ENCODE data around the gene MCTP2.
"Not testable (repeated sequence)": the region's sequence is repeated elsewhere in the genome, so short reads cannot be mapped to it uniquely, and the experiment has no call there.

The MCTP2 gene

DNA sequence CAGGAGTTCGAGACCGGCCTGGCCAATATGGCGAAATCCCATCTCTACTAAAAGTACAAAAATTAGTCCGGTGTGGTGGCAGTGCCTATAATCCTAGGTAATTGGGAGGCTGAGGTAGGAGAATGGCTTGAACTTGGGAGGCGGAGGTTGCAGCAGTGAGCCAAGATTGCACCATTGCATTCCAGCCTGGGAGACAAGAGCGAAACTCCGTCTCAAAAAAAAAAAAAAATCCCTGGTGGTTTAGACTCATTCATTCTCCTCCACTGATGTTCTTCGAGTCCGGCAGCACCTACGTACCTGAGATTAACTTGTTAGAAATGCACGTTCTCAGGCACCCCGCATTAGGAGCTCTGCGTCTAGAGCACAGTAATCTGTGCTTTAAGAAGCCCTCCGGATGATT is 3.7 kb downstream of the MCTP2 start:
- no peak for DNase-seq (ENCODE audit: low spot score)

DNA sequence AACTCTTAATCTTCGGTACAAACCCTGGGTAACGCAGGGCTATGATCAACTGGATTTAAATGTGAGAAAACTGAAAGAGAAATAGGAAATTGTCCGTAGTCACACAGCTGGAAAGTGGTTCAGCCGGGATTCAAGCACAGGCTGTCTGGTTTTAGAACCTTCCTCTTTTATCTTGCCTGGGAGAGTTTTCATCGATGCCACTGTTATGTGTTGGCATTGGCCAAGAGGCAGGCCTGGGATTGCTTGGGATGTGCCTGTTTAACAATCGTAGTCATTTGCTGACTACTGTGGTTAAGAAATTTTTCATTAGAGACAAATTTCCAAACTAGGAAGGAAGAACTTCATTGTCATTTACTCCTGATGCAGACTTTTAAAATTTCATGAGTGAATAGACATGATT is 4.3 kb downstream of the MCTP2 start:
- DNase-seq (ENCODE audit: low spot score) = no peak

DNA sequence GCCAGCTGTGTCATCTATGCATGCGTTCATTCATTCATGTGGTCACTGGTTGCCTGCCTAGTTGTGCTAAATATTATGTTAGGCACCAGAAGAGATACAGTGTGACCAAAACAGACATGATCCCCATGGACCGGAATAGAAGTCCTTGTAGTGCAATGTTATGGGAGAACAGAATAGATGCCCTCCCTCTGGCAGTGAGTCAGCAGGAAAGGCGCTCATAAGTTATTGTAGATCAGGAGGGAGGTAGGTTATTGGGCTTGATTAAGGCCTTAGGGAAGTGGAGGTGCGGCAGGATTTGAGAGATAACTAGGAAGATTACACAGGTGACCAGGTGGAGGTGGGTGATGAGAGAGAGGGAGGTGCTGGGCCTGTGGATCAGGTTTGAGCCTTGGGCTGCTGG is 5.2 kb downstream of the MCTP2 start:
- no peak for DNase-seq (ENCODE audit: low spot score)

DNA sequence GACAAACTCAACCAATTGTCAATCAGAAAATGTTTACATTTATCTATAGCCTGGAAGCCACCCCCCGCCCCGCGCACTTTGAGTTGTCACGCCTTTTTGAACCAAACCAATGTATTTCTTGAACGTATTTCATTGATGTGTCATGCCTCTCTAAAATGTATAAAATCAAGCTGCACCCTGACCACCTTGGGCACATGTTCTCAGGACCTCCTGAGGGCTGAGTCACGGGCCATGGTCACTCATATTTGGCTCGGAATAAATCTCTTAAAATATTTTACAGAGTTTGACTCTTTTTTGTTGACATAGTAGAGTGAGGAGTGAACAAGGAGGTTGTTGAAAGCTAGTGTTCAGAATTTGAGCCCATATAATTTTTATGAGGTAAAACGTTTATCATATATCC is 6.5 kb downstream of the MCTP2 start:
- no peak for DNase-seq (ENCODE audit: low spot score)

DNA sequence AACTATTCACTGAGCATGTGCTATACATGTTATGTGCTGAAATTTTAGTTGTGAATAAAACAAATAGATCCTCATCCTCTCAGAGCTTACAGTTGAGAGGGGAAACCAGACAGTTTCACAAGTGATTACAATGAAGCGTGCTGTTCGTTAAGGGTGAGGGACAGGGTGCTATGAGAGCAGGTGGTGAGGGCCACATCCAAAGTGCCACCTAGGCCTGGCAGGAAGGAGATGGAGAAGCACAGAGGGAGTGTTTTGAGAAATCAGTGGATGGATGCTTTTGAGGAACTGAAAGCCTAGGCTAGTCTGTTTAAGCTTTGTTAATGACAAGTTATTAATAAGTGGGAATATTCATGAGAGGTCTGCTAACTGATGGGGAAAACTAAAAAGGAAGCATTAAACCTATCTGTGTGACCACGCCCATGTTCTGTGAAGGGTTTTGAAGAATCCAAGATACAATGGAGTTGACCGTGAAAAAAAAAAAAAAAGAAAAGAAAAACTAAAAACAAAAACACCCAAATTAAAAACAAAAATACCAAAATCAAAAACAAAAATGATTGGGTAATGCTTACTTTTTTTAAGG is 7.3 kb downstream of the MCTP2 start:
- DNase-seq (ENCODE audit: low spot score) = no peak

DNA sequence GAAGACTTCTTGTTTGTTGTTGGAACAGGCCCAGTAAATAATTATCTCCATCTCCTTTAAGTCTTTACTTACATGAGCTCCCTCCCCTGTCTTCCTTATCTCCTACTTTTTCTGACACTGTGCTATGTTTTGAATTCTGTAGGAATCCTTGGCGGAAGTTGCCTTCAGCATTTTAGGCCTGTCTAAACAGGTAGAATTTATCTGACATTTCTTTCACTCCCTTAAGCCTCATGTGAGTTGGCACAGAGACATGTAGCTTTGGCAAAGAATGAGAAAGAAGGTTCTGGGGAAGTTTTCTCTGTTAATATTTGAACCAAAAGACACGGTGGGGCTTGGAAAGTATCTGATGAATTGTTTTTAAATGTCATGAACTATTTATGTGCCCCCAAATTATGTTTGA is 8.1 kb downstream of the MCTP2 start:
- no peak for DNase-seq (ENCODE audit: low spot score)

DNA sequence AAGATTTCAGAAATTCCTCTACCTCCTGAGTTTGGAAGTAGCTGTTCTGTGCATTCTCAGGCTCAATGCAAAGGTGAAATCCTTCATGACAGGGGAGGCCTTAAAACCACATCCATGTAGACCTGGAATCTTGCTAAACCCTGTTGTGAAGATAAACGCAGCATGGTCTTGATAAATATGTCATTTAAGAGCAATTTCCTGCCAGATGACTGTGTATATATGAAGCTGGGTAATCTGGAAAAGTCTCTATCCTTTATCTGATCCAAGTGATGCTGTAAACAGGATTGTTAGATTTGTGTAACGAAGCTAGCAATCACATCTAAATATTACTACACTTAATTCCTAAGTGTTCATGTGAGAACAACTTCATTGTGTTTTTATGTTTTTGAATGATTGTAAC is 9.1 kb downstream of the MCTP2 start:
- no peak for DNase-seq (ENCODE audit: low spot score)

DNA sequence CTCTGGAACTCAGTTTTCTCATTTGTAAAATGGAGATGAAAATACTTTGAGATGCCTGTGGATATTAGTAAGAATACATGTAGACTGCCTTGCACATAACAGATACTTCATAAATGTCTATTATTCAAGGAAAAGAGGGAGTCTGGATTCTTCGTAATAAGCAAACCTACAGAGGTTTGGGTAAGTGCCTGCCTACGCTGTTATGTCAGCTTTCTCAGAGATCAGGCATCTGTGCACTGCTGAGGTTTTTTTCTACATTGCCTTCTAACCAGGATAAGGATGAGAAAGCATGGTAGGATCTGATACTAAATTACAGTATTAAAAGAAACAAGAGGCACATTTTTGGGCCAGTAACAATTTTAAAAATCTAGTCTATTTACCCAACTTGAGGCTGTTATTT is 10.9 kb downstream of the MCTP2 start:
- no peak for DNase-seq (ENCODE audit: low spot score)

DNA sequence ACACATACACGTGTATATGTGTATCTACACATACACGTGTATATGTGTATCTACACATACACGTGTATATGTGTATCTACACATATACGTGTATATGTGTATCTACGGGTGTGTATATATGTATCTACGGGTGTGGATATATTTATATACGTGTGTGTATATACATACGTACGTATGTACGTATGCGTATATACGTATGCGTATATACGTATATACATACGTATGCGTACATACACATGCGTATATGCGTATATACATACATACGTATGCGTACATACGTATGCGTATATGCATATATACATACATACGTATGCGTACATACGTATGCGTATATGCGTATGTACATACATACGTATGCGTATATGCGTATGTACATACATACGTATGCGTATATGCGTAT is 11.6 kb downstream of the MCTP2 start:
- not testable (repeated sequence) for DNase-seq (ENCODE audit: low spot score)

DNA sequence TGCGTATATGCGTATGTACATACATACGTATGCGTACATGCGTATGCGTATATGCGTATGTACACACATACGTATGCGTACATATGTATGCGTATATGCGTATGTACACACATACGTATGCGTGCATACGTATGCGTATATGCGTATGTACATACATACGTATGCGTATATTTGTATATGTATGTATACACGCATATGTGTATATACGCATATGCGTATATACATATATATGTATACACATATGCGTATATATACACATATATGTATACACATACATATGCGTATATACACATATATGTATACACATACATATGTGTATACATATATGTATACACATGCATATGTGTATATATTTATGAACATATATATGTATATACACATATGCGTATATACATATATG is 12.1 kb downstream of the MCTP2 start:
- no peak for DNase-seq (ENCODE audit: low spot score)

DNA sequence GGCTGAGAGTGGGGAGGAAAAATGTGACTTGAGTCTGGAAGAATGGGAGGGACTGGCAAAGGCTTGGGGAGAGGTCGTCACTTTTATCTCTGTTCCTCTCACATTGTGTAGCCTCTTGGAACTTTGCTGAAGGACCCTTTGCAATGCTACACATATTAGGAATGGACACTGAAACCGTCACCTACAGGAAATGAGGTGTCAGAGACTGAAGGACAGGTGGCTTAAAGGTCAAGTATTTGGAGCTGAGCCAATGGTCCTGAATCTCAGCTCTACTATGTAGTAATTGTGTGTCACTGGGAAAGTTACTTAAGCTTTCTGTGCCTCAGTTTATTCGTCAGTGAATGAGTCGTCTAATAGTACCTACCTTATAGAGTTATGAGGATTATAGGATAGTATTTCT is 14.7 kb downstream of the MCTP2 start:
- no peak for DNase-seq (ENCODE audit: low spot score)

DNA sequence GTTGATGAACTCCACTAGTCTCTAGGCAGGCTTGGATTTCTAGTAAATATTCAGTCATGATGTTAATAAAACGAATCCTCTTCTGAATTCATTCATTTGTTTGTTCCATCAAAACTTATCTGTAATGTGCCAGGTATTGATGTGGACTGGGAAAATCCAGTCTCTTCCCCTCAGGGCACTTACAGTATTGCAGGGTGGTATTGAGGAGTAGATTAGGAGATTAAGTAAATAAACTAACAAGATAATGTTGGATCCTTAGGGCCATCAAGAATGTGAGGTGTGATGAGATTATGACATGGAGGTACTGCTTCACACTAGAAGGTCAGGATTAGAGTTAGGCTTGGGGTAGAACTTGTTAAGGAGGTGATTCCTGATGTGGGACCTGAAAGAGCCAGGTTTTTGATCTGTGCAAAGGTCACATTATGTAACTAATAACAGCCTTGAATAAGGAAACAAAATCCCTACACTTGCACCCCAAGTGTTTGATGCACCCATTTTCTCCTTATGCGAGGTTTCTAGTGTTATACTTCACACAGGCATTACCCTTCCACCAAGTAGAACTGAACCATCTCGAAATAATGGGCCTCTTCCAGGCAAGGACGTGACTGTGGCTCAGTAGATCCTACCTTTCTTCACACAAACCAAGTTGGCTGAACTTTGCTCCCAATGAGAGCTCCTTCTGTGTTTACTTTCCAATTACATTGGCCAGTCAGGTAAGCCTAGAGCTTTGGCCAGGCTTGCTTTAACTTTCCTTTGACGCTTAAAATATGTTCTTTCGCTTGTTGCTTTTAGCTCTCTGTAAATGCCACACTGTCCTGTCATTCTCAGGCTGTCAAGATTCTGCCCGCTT is 16.7 kb downstream of the MCTP2 start:
- no peak for DNase-seq (ENCODE audit: low spot score)

DNA sequence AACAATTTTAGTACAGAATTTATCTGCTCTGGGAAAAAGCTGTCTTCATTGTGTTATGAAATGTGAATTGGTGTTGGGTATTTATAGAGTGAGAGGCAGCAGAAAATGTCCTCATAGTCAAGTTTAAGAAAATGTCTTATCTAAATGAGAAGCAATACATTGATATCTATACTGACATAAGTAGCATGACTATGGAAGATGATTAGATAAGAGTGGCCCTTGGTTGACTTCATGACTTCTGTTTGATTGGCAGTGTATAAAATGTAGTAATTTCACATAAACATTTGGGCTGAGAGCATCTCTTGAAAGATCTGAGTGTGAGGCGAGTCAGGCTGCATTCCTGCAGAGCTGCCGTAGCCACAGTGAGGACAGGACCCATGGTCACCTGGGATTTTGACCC is 19.4 kb downstream of the MCTP2 start:
- DNase-seq (ENCODE audit: low spot score) = no peak

DNA sequence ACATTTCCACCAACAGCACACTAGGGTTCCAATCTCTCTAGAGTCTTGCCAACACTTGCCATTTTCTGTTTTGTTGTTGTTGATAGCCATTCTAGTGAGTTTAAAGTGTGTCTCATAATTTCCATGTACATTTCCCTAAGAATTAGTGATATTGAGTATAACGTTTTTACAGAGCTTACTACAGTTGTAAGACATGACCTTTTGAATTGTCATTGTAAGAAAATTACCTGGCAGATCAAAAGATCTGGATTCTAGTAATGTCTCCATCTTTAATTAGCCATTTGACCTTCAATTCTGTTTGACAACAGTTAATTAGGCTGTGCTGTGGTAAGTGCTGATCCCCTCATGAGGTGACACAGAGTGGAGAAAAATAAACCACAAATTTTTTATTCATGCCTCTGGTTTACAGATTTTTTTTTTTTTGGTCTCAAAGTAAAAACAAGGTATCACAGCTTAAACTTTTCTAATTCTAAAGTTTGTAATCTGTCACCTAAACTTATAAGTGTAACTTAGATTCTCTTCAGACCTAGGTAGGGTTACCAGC is 20.9 kb downstream of the MCTP2 start:
- DNase-seq (ENCODE audit: low spot score) = no peak

DNA sequence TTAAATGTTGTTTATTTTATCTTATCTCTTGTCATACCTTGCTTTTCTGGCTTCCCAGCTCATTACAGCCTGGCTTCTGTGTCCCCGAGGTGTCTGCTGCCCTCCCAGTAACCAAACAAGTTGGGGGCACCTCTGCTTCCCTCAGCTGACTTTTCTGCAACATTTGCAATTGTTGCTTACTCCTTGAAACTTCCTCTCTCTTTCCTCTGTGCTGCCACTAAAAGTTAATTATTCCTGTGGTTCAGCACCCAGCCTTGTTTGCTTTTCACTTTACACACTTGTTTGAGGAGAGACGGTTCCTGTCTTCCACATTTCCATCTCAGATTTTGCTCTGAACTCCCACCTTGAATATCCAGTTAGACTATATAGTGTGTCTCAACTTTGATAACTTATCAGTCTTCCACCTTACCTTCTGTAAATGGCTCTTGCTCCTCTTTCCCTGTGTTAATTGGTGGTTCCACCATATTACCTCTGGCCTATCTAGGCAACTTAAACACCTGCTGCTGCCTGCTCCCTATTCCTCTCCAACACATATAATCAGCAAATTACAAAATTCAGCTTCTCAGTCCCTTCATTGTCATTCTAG is 21.6 kb downstream of the MCTP2 start:
- DNase-seq (ENCODE audit: low spot score) = no peak

DNA sequence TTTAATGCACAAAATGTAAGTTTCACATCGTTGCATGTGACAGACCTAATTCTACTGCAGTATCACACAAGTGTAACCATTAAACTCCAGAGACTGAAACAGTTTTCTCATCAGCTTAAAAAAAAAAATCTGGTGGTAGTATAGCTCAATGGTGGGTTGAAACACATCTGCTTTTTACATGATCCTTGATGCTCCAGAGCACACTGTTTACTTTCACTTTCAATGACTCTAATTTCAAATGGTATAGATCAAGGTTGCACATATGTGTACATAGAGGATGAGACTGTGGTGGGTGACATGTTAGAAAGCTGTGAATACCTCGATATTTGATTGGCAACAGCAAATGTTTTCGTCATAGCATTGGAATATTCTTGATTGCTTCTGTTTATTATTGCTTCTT is 22.4 kb downstream of the MCTP2 start:
- DNase-seq (ENCODE audit: low spot score) = no peak

DNA sequence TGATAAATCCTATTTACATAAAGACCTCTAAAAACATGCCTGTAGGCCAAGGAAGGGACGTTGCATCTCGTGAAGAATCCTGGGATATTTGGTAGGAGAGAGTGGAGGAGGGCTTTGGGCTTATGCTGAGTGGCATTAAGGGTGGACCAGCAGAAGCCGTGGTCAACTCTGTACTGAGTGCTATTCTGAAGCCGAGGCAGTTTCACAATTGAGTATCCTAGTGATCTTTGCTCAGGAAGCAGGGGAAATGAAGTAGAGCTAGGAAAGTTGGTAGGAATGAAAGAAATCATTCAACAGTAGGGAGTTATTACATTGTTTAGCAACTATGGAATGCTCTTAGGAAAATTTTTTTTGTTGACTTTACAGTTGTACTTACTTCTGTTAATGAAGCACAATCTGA is 24.2 kb downstream of the MCTP2 start:
- DNase-seq (ENCODE audit: low spot score) = no peak

DNA sequence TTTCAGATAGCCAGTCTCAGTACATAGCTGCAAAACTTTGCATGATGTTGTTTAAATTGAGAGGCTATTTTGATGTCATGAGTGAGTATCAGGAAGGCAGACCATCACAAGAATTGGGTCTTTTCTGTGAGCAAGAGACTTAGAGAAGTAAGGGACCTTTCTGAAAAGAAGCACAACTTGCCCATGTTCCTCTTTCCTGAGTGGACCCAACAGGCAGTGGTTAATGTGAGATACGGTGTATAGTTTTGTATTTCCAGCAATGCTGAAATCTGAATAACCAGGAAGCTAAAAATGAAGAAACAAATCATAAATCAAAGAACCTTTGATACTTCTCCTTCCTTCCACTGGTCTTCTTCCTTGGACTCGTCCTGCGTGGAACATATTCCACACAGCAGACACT is 25.1 kb downstream of the MCTP2 start:
- no peak for DNase-seq (ENCODE audit: low spot score)

DNA sequence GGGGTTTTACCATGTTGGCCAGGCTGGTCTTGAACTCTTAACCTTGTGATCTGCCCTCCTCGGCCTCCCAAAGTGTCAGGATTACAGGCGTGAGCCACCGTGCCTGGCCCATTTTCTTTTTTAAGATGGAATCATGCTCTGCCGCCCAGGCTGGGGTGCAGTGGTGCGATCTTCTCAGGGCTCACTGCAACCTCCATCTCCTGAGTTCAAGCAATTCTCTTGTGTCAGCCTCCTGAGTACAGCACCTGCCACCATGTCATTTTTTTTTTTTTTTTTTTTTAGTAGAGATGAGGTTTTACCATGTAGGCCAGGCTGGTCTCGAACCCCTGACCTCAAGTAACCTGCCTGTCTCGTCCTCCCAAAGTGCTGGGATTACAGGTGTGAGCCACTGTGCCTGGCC is 26.4 kb downstream of the MCTP2 start:
- not testable (repeated sequence) for DNase-seq (ENCODE audit: low spot score)

DNA sequence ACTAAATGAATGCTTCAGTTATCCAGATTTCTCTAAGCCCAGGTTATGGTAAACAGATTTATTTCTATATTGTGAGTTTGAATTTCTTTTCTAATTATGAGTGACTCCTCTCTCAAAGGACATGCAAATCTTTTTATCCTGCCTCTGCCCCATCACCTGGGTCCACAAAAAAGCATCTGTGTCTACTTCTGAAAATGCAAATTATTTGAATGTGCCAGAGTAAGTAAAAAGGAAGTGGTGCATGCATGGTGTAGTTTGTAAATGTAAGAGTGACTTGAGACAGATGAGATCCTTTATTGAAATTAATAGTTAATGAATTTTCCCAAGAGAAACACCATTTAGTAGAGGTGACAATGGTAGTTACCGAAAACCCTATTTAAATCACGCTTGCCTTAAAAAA is 26.9 kb downstream of the MCTP2 start:
- DNase-seq (ENCODE audit: low spot score) = no peak

DNA sequence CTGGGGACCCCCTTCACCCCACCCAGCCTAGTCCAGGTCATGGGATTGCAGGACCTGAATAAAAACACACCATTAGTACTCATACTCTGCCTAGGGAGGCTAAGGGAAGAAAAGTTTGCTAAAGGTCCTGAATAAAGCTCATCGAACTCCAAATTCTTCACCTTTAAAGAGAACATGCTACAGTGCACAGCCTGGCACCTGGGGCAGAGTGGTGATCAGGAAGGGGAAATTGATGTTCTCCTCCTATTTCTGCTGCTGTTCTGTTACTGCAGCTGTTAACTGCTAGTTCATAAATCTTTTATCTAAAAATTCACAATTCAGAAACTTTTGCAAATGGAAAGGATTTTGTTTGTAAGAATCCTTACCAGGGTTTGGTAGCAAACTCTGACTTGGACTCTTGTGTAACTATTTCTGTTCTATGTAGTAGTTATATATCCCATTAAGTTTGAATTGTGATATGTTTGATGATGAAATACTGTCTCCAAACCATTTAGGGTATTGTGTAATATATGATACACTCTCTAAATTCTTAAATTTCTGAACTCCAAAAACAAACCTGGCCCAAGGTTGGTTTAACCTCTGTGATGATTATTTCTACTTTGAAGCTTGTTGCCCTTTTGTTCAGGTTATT is 27.9 kb downstream of the MCTP2 start:
- no peak for DNase-seq (ENCODE audit: low spot score)

DNA sequence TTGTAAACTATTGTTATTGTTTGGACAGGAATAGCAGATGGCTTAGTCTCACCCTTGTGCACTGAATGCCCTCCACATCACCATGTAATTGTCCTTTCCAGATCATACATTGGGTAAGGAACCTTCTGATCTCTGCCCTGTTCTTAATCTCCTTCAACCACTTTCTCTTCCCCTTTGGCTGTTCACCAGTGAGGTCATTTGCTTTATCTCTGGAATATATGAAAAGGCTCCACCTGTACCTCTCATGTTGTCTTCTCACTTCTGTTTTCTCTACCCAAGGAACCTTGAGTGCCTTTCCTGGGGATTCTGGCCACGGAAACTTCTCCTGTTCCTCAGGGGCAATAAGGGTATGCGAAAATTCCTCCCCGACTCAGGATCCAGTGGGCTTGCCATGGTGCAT is 28.5 kb downstream of the MCTP2 start:
- no peak for DNase-seq (ENCODE audit: low spot score)

DNA sequence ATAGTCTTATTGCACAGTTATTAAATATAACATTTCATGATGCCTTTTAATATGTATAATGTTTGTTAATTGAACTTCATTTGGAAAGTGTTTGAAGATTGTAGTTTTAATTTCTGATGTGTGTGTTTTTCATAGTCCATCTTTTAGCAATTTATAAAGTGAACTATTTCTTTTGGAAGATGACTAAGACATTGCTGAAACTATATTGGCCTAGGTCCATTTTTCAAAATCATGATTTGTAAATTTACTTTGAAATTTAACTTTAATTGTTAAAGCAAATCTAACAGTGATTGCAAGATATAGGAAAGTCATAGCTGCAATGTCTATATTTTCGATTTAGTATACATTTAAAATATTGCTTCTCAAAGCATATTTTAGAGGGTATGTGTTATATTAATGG is 30.8 kb downstream of the MCTP2 start:
- DNase-seq (ENCODE audit: low spot score) = no peak
